Kidney glomerular epithelial cell (primary cell): Measurements from ENCODE around the gene NLK.
"Not testable (repeated sequence)": the region's sequence is repeated elsewhere in the genome, so short reads cannot be mapped to it uniquely, and the experiment has no call there.

Experiments used
- DNase-seq: peaks from one replicate; lab custom pipeline; 2025; lab: John Stamatoyannopoulos, UW

The NLK gene

DNA sequence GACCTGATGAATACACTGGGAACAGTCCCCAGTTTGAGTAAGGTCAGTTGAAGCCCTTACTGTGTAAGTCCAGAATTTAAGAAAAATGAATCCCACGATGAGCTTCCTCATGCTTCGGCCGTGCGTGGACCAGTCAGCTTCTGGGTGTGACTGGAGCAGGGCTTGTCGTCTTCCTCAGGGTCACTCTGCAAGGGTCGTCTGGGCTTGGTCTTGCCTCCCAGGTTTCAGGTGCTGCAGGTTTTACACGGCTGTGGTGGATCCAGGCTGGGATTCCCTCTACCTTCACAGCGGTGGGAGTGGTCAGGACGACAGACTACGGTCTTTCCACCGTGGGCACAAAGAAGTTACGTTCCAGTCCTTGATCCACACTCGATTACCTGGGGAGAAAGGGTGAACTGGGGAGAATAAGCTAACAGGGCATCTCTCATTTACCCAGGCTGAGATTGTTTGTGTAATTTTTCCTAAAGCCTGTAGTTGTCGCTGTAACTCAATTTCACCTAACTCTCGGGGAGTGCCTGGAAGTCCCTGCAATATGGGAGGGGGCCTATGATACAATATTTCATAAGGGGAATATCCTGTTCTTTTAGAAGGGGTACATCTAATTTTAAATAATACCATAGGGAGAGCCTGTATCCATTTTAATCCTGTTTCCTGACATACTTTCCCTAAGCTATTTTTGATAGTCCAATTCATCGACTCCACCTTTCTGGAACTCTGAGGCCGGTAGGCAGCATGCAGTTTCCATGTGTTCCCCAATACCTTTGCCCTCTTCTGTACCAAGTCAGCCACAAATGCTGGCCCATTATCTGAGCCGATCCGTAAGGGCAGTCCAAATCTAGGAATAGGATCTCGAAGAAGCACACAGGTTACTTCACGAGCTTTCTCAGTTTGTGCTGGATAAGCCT is 190.7 kb downstream of the NLK start:
- DNase-seq, result not testable (repeated sequence)

DNA sequence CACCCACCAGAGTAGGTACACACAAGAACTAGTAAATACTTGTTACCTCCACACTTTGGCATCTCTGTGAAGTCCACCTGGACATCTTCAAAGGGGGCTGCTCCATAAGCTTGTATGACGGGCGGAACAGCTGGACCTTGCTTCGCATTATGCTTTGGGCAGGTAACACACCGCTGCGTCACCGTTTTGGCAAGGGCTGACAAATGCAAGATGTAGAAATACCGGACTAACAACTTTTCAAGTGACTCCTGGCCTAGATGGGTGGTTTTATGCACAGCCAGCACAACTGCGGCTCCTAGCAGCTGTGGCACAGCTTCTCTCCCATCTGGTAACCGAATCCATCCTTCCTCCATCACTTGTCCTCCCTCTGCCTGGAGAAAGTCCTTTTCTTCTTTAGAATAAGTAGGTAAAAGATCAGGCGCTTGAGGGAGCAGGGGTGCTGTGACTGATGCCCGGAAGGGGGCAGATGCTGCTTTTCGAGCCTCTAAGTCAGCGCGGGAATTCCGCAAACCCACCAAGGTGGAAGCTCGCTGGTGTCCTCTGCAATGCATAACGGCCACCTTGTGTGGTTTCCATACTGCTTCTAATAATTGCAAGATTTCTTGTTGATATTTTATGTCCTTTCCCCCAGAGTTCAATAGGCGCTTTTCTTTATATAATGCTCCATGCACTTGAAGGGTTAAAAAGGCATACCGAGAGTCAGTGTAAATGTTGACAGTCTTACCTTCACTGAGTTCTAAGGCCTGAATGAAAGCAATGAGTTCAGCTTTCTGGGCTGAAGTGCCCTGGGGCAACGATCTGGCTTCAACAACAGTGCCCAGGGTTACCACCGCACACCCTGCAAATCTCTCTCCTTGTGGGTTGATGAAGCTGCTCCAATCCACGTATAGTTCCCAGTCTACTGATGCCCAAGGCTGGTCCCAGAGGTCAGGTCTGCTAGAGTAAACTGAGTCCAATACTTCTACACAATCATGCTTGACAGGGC is 191.7 kb downstream of the NLK start:
- not testable (repeated sequence) for DNase-seq

DNA sequence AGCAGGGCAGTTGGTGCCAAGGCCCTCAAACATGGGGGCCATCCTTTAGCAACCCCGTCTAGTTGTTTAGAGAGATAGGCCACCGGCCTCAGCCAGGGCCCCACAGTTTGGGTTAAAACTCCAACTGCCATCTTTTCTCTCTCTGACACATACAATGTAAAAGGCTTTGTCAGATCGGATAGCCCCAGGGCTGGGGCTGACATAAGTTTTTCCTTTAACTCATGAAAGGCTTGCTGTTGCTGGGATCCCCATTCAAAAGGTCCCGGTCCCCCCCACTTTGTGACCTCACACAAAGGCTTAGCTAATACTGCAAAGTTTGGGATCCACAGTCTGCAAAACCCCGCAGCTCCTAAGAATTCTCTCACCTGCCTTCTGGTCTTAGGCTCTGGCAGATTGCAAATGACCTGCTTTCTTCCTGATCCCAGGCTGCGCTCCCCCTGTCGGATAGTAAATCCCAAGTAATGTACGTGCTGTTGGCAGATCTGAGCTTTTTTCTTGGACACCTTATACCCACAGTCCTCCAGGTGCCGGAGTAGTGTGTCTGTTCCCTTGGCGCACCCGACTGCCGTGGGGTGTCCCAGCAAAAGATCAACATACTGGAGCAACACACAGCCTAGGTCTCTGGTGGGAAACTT is 192.7 kb downstream of the NLK start:
- DNase-seq, result not testable (repeated sequence)

DNA sequence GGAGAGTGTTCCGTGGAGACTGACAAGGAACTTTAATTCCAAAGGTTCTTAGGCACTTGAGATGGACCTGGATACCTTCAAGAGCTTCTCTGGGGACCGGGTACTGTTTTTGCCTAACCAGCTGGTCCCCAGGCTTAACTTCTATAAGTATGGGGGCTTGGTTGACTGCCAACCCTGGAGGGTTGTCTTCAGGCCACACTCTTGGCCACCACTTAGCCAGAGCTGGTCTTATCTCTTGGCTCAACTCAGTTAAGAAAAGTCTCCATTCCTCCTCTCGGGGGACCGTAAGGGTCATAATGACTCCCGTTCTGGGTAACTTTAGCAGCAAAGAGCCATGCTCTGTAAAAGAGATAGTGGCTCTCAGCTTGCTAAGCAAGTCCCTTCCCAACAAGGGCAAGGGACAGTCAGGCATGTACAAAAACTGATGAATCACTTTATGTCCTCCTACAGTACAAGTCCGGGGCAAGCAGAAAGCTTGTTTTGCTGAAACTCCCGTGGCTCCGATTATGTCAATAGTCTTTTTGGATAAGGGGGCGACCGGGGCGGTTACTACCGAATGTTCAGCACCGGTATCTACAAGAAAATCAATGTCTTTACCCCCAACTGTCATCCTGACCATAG is 193.7 kb downstream of the NLK start:
- DNase-seq, result not testable (repeated sequence)

DNA sequence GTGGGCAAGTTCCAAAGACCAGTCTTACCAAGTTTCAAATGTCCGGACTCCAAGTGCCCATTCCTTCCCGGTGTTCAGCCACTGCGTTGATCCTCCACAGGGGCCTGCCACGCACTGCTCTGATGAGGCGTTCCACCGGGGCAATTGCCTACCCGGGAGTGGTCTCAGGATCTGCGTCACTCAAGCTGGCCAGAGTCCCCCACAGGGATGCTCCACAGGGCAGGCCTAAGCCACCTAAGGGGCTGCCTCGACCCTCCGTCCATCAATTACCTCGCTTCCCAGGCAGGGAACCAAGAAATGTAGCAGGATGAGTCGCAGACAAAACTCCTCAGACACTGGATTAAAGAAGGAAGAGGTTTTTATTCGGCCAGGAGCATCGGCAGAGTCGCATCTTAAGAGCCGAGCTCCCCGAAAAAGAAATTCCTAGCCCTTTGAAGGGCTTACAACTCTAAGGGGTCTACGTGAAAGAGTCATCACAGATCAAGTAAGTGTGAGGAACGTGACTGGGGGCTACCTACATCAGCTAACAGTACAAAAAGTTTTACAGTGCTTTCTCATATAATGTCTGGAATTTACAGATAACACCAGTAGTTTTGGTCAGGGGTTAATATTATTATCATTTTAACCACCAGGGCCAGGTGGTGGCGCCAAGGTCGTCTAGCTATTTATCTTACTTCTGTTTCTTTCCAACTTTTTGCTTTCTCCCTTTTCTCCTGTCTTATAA is 196.2 kb downstream of the NLK start:
- DNase-seq, result not testable (repeated sequence)

DNA sequence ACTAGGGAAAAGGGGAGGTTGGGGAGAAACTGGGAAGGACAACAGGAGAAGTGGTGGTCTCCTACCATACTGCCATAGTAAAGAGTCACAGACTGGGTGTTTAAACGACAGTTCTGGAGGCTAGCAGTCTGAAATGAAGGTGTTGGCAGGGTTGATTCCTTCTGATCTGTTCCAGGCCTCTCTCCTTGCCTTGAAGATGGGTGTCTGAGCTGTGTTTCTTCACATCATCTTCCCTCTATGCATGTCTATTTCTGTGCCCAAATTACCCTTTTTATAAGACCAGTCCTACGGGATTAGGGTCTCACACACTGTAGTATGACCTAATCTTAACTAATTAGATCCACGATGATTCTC is 196.8 kb downstream of the NLK start:
- no peak for DNase-seq

DNA sequence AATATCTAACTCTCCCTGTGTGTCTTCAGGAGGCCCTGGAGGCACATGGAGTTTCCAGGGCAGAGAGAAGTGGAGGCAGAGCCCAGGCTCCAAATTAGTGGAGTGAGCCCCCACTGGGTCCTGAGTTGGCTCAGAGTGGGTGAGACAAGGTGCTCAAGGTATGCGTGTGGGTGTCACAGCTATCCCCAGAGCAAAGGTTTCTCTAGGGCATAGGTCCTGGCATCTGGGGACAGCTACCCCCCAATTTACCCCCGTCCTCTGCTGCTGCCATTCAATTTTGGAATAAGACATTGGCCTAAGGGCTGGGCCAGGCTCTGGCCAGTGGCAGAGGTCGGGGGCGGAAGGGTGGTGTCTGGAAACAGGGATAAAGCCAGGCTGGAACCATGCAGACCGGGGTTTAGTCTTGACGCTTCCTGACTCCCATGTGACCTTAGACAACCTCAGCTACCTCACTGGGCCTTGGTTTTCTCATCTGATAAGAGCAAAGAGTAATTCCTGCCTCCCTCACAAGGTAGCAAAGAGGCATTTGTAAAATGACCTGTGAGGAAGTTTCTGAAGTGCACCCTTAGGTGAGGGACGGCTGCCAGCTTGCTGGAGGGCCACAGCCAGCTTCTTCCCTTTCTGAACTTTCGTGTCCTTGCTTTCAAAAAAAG is 198.3 kb downstream of the NLK start:
- no peak for DNase-seq

DNA sequence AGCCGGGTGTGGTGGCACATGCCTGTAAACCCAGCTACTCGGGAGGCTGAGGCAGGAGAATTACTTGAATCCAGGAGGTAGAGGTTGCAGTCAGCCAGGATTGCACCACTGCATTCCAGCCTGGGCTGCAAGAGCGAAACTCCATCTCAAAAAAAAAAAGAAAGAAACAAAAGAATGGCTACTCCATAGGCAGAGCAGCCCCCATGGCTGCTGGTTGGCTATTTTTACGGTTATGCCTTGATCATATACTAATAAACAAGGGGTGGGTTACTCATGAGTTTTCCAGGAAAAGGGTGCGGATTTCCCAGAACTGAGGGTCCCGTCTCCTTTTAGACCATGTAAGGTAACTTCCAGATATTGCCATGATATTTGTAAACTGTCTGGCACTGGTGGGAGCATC is 200.3 kb downstream of the NLK start:
- DNase-seq, result no peak

DNA sequence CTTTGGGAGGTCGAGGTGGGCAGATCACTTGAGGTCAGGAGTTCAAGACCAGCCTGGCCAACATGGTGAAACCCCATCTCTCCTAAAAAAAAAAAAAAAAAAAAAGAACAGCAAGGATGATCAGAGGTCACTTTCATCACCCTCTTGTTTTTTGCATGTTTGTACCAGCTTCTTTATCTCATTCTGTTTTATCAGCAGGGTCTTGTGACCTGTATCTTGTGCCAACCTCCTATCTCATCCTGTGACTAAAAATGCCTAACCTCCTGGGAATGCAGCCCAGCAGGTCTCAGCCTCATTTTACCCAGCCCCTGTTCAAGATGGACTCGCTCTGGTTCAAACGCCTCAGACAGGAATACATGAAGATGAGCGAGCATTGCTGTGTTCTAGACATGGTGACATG is 200.8 kb downstream of the NLK start:
- DNase-seq, result not testable (repeated sequence)

DNA sequence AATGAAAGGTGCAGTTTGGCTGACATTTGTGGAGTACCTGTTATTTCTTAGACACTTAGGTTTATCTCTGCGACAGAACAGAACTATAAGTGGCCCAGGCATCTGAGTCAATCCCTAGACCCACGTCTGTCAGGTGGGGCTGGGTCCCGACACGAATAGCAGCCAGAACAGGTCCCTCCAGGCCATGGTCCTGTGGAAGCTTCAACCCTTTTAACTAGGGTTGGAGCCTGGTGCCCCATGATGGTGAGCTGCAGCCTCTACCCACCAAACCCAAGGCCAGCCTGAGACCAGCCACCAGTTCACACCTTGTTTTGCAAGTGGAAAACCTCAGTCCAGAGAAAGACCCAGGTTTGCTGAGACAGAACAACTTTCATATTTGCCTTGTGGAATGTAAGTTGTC is 202.0 kb downstream of the NLK start:
- no peak for DNase-seq
